Neural progenitor cell (in vitro differentiated cells): ENCODE measurements around the gene RAPH1. TPM values are rescaled to one million over a fixed set of nuclear protein-coding genes. Genes with fewer than 3 reads are reported as not detected.

Experiments used
- DNase-seq: peaks from one replicate; pipeline ENCODE4 v3.0.0-alpha.2; 2016; ENCODE audit warnings: low spot score
- H2AFZ ChIP-seq: fragments of 200-600 bp; sonication (generic); replicated peaks from 2 replicates; pipeline ENCODE4 v1.6.1; 2016; ENCODE audit warnings: antibody characterized with exemption
- H3F3A ChIP-seq: fragments of 200-600 bp; sonication (generic); 2 replicates; pipeline ENCODE4 v1.6.1; 2016; ENCODE audit warnings: antibody characterized with exemption, low read depth
- H3K27ac ChIP-seq: fragments of 200-600 bp; sonication (generic); 2 replicates; pipeline ENCODE4 v1.5.1; 2016; ENCODE audit warnings: mild to moderate bottlenecking
- H3K27me3 ChIP-seq: fragments of 200-600 bp; sonication (generic); 2 replicates; pipeline ENCODE4 v1.6.1; 2016; ENCODE audit warnings: mild to moderate bottlenecking, moderate library complexity
- H3K36me3 ChIP-seq: fragments of 200-600 bp; sonication (generic); 2 replicates; pipeline ENCODE4 v1.5.1; 2016
- H3K4me1 ChIP-seq: fragments of 200-600 bp; sonication (generic); 2 replicates; pipeline ENCODE4 v1.6.1; 2016; ENCODE audit warnings: mixed run types
- H3K4me2 ChIP-seq: fragments of 200-600 bp; sonication (generic); 2 replicates; pipeline ENCODE4 v1.6.1; 2016
- H3K4me3 ChIP-seq: fragments of 200-600 bp; sonication (generic); 2 replicates; pipeline ENCODE4 v1.5.1; 2016
- H3K79me2 ChIP-seq: fragments of 200-600 bp; sonication (generic); 2 replicates; pipeline ENCODE4 v1.6.1; 2016; ENCODE audit warnings: low read depth
- H3K9ac ChIP-seq: fragments of 200-600 bp; sonication (generic); 2 replicates; pipeline ENCODE4 v1.6.1; 2016
- H3K9me3 ChIP-seq: fragments of 200-600 bp; sonication (generic); 2 replicates; pipeline ENCODE4 v1.5.1; 2016; ENCODE audit warnings: low read depth
- H4K20me1 ChIP-seq: fragments of 200-600 bp; sonication (generic); 2 replicates; pipeline ENCODE4 v1.6.1; 2016; ENCODE audit warnings: low read depth
- H3K27ac Mint-ChIP-seq: 3 replicates; pipeline ENCODE4 v1.8.0; 2021; ENCODE audit warnings: mixed read lengths
- H3K27me3 Mint-ChIP-seq: 2 replicates; pipeline ENCODE4 v1.8.0; 2022; ENCODE audit warnings: low read depth, mild to moderate bottlenecking, inconsistent platforms, moderate library complexity, mixed read lengths; ENCODE audit not compliant: insufficient read depth
- H3K36me3 Mint-ChIP-seq: 3 replicates; pipeline ENCODE4 v1.8.0; 2021; ENCODE audit warnings: mixed read lengths
- H3K4me1 Mint-ChIP-seq: 3 replicates; pipeline ENCODE4 v1.8.0; 2021; ENCODE audit warnings: mixed read lengths
- H3K4me3 Mint-ChIP-seq: 3 replicates; pipeline ENCODE4 v1.8.0; 2021; ENCODE audit warnings: mild to moderate bottlenecking, moderate library complexity, mixed read lengths
- H3K9me3 Mint-ChIP-seq: 3 replicates; pipeline ENCODE4 v1.8.0; 2020; ENCODE audit warnings: mixed read lengths
- EZH2 ChIP-seq: fragments of 200-600 bp; sonication (generic); IDR thresholded peaks from 2 replicates; pipeline ENCODE4 v1.6.1; 2017; ENCODE audit warnings: antibody characterized with exemption, mild to moderate bottlenecking, moderate library complexity
- EZH2phosphoT487 ChIP-seq: fragments of 200-600 bp; sonication (generic); IDR thresholded peaks from 2 replicates; pipeline ENCODE4 v1.6.1; 2017; ENCODE audit warnings: antibody characterized with exemption
- total RNA-seq: library from RNA; depleted of rRNA; stranded (reverse); fragments of >200 nt; gene quantifications from 2 replicates; pipeline ENCODE4 v1.2.3, GENCODE V29; 2015; ENCODE audit warnings: low replicate concordance
- TF ChIP-seq, protein P1 (sequence below): fragments of 200-600 bp; sonication (generic); IDR thresholded peaks from 2 replicates; pipeline ENCODE4 v1.5.1; 2017; ENCODE audit warnings: antibody characterized with exemption, mild to moderate bottlenecking

Gene RAPH1
- total RNA-seq, 1 donor from 2014 or later, result 11.2 TPM

DNA sequence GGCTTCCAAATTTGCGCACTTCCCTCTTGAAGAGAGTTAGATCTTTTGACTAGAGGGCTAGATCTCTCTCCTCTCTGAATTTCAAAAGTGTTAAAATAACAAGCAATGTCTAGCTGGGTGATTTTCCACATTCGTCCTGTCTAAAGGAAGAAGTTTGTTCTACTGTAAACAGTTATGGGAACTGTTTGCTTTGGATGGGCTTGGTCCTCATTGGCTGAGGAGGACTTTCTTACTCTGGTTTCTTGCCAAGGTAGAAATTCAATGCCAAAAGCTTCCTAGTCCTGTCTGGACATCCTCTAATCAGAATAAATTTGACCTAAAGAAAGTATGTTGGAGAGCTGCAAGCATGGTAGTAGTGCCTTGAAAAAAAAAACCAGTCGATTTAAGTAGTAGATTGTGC lies 47.4 kb upstream of the RAPH1 start:
- no peak overlapping the region for H3K4me3 Mint-ChIP-seq
- no peaks in the 10 kb centered on the region for H3K27me3 Mint-ChIP-seq
- Histone ChIP-seq H3K4me1 (peaks cover 6% of the 10 kb centered on the region), H3K27ac (no peak overlapping the region), H3K36me3 (no peaks in the 10 kb centered on the region), H3K27me3 (no peaks in the 10 kb centered on the region), H3K9ac (no peak overlapping the region), H3K79me2 (no peaks in the 10 kb centered on the region), H2AFZ (no peak overlapping the region), H3K9me3 (no peaks in the 10 kb centered on the region), H3F3A (no peaks in the 10 kb centered on the region), H3K4me2 (no peak overlapping the region), H4K20me1 (no peaks in the 10 kb centered on the region), H3K4me3 (no peak overlapping the region)
- H3K36me3 Mint-ChIP-seq, result no peaks in the 10 kb centered on the region
- no peak for DNase-seq
- peaks cover 22% of the 10 kb centered on the region for H3K4me1 Mint-ChIP-seq
- no peaks in the 10 kb centered on the region for H3K9me3 Mint-ChIP-seq
- no peak overlapping the region for H3K27ac Mint-ChIP-seq
- TF ChIP-seq EZH2phosphoT487, result no peak
- TF ChIP-seq, protein P1, sequence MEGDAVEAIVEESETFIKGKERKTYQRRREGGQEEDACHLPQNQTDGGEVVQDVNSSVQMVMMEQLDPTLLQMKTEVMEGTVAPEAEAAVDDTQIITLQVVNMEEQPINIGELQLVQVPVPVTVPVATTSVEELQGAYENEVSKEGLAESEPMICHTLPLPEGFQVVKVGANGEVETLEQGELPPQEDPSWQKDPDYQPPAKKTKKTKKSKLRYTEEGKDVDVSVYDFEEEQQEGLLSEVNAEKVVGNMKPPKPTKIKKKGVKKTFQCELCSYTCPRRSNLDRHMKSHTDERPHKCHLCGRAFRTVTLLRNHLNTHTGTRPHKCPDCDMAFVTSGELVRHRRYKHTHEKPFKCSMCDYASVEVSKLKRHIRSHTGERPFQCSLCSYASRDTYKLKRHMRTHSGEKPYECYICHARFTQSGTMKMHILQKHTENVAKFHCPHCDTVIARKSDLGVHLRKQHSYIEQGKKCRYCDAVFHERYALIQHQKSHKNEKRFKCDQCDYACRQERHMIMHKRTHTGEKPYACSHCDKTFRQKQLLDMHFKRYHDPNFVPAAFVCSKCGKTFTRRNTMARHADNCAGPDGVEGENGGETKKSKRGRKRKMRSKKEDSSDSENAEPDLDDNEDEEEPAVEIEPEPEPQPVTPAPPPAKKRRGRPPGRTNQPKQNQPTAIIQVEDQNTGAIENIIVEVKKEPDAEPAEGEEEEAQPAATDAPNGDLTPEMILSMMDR, result no peak

DNA sequence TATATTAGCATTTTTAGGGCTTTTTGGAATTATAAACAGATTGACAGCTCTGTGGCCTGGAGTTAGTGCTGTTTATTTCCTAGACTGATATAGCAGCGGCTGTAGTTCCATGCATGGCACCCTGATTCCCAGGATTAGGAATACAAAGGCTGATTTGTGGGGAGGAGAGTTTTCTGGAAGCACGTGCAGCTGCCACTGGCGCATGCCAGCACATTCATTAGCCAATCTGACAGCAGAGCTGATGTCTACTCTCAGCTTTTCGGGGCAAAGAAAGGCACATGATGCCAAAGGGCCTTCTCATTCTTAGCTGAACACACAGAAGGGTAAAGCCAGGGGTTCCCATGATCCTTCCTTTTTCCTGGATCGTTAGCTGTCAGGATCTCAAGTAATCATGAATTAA lies 45.7 kb upstream of the RAPH1 start:
- no peaks in the 10 kb centered on the region for H3K36me3 Mint-ChIP-seq
- TF ChIP-seq EZH2phosphoT487, result no peak
- TF ChIP-seq EZH2, result no peak
- TF ChIP-seq, protein P1, result no peak

DNA sequence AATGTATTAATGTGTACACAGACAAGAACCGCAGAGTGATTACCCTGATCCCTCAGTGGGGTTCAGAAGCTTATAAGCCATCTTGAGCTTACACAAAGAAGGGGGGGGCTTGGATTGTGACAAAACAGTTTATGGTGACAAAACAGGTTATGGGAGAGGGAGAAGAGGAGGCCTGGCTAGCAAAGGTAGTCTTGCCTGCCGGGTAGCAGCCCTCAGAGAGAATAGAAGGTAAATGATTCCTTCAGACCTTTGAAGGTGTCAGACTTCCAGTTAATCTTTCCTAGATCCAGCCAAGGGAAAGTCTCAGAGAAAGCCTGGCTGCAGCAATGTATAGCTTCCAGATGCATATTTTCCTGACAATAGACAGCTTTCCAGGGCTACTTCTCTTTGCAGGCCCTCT lies 44.6 kb upstream of the RAPH1 start:
- H3K27me3 ChIP-seq, result no peaks in the 10 kb centered on the region
- H3K9me3 ChIP-seq, result no peaks in the 10 kb centered on the region
- Mint-ChIP-seq H3K4me1 (peaks cover 4% of the 10 kb centered on the region), H3K9me3 (no peaks in the 10 kb centered on the region), H3K27ac (no peak overlapping the region), H3K4me3 (no peak overlapping the region), H3K27me3 (peaks cover 2% of the 10 kb centered on the region), H3K36me3 (no peaks in the 10 kb centered on the region)
- no peak for DNase-seq
- H2AFZ ChIP-seq, result no peak overlapping the region
- peaks cover 6% of the 10 kb centered on the region for H3K4me1 ChIP-seq
- no peak overlapping the region for H3K4me2 ChIP-seq
- no peaks in the 10 kb centered on the region for H4K20me1 ChIP-seq
- no peak overlapping the region for H3K27ac ChIP-seq
- H3K4me3 ChIP-seq, result no peak overlapping the region
- H3K36me3 ChIP-seq, result no peaks in the 10 kb centered on the region
- H3K9ac ChIP-seq, result no peak overlapping the region
- no peaks in the 10 kb centered on the region for H3K79me2 ChIP-seq
- TF ChIP-seq, protein P1, result no peak
- no peak for TF ChIP-seq EZH2
- no peak for TF ChIP-seq EZH2phosphoT487
- H3F3A ChIP-seq, result no peaks in the 10 kb centered on the region

More for the DNA sequence above, 45.7 kb upstream of the RAPH1 start:
- Mint-ChIP-seq H3K27ac (peak overlapping the region; percentile 74), H3K4me1 (peaks cover 11% of the 10 kb centered on the region), H3K4me3 (no peak overlapping the region), H3K27me3 (peaks cover under 1% of the 10 kb centered on the region), H3K9me3 (no peaks in the 10 kb centered on the region)
- Histone ChIP-seq H3K27ac (no peak overlapping the region), H3K79me2 (no peaks in the 10 kb centered on the region), H3K9me3 (no peaks in the 10 kb centered on the region), H4K20me1 (no peaks in the 10 kb centered on the region), H3K27me3 (no peaks in the 10 kb centered on the region), H3K4me1 (peaks cover 6% of the 10 kb centered on the region), H3K36me3 (no peaks in the 10 kb centered on the region), H3F3A (no peaks in the 10 kb centered on the region), H3K9ac (no peak overlapping the region), H3K4me3 (no peak overlapping the region), H3K4me2 (no peak overlapping the region), H2AFZ (no peak overlapping the region)
- no peak for DNase-seq
